ENCODE data around the gene PLAA. TPM values are rescaled to one million over a fixed set of nuclear protein-coding genes. Genes with fewer than 3 reads are reported as not detected.

The PLAA gene
- total RNA-seq: 29.9 TPM

DNA sequence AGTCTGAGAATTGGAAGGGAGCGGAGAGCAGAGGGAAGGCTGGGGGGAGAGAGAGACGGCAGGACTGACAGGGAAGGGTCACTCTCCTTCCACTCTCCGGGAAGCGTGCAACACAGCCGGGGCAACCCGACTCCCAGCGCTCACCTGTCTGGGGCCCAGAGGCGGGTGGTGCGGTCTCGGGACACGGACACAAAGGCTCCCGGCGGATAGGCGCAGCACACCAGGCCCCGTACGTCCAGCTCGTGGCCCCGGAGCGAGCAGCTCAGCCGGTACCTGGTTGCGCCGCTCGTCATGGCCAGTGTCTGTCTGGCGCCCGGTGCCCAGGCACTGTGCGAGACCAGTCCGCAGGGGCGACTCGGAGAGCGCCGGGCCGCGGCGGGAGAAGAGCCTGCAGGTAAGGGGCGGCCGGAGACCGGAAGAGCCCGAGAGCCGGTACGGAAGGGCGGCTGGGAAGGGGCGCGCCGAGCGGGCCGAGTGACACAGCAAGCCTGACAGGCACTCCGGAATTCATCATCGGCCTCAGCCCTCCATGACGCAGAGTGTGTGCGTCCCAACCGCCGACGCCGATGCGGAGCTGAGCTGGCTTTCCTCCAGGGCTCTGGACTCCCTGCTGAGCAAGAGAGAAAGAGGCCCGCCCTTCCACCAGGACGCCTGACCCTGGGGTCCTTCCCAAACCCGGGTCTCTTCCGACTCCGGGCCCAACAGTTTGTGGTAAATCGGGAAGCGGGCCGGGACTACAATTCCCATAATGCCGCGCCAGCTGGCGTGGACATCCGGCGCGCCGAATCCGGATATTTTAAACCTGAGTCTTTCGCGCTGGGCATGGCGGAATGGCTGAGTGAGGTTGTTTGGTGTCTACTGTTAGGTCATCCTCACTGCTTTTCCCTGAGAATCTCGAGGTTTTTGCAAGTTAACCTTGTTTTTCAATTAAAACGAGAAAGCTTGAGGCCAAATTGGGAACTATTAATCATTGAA is at the start of gene PLAA:
PLAA (minus strand) TSS at position 490 of the 975 bp plus-strand sequence; CDS start at position 293, 197 bp downstream.
- DNase-seq: peak; percentile 93

DNA sequence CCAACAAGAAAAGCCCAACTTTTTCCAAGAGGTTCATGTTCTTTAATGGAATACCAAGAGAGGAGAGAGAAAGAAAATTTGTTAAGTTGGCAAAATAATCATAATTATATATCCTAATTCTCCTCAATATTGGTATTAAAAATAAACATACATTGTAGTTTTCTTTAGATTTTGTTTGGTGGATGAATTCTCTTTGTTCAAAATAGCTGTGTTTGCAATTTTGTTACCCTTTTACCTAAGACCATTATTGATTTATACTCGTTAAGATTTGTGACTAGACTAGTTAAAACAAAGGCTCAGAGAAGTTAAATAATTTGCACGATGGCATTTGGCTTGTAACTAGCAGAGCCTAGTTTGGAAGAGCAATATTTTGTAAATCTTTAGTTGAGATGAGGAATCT is 48.8 kb upstream of the PLAA start:
- no peak for DNase-seq

- DNase-seq: no peak
Measured at GRCh38 chr9:26983340-26983739, 36.3 kb upstream of the PLAA start.

DNA sequence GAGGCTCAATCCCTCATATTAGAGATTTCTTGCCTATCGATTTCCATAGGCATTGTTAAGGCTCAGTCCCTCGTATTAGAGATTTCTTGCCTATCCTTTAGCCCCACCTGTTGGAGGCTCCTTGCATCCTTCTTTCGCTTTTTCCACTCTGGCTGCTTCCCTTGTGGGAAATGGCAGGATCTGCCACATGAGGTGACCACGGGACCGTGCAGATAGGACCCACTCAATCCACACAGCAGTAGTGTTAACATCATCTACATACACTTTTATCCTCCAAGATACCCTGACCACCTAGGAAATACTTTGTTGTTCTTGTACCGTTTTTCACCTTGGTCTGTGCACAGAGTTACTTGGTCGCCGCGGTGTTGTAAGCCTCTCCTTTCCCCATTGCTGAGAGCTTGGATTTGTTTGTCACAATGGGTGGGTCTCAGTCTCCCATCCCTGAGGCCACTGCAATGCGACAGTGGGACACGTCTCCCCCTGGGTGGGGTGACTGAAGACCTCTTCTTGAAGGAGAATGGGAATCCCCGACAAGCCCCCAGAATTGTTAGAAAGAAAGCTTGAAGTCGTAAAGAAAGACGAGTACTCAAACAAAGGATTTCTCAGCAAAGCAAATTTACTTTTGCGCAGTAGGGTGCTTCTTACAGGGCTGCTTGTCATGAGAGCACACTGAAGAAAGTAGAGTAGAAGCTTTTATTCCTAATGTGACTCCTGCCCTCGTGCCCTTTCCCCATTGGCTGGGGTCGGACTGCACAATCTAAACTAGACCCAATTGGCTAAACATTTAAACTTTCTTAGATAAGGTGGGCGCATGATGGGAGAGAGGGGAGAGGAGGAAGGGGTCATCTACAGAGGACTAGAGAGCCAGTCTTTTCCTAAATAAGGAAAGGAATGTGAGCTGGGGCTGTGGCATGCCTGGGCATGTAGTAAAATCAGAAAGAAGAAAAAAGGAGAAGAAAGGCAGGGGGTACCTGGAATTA is 29.0 kb upstream of the PLAA start:
- DNase-seq: peak; percentile 7

DNA sequence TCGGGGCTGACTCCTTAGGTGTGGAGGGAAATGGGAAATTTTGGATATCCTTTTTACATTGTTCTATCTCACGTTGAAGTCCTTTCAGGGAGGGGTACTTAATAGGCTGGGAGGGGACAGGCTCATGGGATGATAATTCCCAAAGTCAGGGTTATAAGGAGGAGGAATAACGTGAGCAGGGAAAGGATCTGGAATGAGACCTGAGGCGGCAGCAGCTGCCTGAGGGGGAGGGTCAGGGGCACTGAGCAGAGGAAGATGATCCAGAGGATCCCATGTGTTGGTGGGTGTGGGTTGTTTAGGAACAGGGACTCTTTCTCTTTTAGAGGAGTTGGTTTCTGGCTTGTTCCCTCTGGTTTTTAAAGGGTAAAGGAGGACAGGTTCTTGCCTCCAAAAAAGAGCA is 27.9 kb upstream of the PLAA start:
- no peak for DNase-seq

DNA sequence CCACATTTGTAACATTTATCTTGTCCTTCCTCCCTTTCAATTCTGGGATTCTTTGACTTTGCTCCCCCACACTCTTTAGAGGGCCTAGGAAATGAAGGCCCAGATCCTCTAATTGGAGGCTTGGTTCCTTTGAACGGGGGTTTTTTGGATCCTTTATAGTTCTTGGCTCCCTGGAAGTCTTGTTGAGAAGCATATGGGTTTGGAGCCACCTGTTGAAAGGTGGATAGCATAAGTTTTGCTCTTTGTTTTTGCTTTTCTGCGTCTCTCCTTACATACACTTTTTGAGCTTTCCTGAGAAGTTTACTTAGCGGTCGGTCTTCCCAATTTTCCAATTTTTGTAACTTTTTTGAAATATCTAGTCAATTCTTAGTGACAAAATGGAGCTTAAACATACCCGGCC is 26.9 kb upstream of the PLAA start:
- DNase-seq: no peak

DNA sequence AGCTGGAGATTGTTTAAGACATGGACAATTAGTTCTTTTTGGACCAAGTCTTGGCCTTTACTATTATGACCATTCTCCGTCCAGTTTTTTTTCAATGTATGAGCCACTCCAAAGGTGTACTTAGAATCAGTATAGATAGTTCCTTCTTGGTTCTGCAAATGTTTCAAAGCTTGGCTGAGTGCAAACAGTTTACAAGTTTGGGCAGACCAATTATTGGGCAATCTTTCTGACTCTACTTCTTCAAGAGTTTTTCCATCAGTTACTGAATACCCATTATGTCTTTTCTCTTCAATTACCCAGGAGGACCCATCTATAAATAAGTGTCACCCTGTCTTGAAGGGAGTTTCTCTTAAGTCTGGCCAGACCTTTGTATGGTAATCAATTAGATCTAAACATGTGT is 24.7 kb upstream of the PLAA start:
- DNase-seq: no peak

GRCh38 chr9:26956860-26957233 is 9.8 kb upstream of the PLAA start:
- no peak for DNase-seq

GRCh38 chr9:26955921-26956859 is 9.1 kb upstream of the PLAA start, which contains the start of gene IFT74:
Gene IFT74 (plus strand): TSS chr9:26956412. CDS start chr9:26961968, 5,556 bp downstream.
- peak; percentile 98 for DNase-seq

DNA sequence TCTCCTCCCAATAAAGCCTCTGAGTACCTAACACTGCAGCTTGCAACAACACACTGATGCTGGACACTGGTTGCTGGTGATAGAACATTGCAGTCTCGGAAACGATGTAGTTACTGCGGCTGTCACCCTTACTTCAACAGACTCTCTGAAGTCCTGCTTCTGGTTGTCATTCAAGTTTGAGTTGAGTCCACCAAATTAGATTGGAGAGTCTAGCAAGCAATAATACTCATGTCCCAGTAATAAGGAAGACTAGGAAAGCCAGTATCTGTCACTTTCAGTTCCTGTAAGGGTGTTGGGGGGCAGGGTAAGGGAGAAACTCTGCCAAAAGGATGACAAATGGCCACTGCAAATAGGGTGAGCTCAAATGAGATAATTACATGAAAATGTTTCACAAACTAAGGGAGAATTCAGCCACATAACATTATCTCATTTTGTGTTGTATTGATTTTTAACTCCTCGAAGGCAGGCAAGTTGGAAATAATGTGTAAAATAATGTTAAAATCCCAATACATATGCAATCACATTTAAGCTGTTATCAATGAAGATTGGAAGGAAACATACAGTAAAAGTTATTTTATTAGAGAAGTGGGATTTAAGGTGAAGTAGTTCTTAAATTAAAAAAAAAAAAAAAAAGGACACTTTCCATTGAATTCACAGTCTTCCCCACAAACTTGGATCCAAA is 8.3 kb upstream of the PLAA start:
- DNase-seq: peak; percentile 17

- DNase-seq: no peak
Measured at GRCh38 chr9:26954050-26954508, 7.0 kb upstream of the PLAA start.

DNA sequence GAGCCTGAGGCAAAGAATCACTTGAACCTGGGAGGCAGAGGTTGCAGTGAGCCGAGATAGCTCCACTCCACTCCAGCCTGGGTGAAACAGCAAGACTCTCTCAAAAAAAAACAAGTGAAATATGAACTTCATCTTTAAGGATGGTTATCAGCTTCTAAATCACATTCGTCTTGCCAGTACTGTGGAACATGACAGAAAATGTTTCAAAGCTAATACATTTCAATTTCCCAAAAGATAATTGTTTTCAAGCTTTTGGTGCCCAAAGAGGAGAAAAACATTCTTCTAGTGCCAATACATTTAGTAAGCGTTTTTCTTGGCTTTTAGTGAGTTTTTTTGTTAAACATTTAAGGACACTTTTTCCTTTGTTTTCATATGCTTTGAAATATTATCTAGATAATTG is 4.8 kb upstream of the PLAA start:
- no peak for DNase-seq

DNA sequence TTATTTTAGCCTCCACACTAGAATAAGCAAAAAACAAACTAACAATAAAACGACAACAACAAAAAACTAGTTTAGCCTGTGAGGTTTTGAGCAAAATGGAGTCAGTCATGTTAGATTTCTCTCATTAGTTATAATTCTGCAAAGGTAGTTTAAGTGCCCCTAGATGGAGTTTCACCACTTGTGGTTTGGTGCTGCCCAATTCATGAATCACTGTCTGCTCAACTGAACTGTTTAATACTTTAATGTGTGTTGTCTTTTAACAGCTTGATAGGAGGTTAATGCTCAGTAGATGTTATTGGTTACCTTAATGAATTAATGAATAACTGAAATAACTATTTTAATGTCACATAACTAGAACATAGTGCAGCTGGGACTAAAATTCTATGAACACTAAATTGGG is 3.5 kb upstream of the PLAA start:
- no peak for DNase-seq

- DNase-seq: no peak
Measured at GRCh38 chr9:26949637-26950069, 2.6 kb upstream of the PLAA start.

DNA sequence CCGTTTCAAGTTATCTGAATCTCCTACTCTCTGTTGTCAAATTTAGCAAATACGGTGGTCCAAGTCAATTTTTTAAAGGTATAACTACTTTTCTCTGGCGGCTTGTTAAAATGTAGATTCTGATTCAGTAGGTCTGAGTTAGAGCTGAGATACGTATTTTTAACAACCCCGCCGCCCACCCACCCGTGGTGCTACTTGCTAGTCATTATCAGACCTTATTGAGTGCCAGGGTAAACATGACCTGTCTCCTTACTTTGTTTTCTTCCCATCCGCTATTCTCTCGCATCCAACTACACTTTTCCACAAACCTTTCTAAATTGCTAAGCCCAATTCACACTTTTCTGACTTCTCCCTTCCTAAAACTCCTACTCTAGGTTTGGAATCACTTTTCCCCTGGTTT is 694 bp upstream of the PLAA start:
- no peak for DNase-seq

- DNase-seq: no peak
Measured at GRCh38 chr9:26945591-26945990, 1.5 kb downstream of the PLAA start.

DNA sequence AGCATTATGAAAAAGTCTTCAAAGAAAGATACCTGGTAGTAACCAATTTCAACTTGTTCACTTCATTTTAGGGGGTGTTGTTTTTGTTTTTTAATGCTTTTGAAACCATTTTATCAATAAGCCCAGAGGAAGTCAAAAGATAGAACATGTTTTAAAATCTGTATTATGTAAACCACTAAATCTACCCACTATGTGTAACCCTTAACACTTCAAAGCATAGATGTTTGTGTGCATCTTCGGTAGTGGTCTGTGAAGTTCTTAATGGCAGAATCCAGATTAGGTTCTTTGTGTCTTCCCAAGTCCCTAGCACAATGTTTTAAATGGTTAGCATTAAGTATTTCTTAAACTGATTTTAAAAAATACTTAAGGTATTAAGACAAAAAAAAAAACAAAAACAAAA is 6.3 kb downstream of the PLAA start:
- DNase-seq: no peak

GRCh38 chr9:26939955-26940711 is 6.9 kb downstream of the PLAA start:
- no peak for DNase-seq

DNA sequence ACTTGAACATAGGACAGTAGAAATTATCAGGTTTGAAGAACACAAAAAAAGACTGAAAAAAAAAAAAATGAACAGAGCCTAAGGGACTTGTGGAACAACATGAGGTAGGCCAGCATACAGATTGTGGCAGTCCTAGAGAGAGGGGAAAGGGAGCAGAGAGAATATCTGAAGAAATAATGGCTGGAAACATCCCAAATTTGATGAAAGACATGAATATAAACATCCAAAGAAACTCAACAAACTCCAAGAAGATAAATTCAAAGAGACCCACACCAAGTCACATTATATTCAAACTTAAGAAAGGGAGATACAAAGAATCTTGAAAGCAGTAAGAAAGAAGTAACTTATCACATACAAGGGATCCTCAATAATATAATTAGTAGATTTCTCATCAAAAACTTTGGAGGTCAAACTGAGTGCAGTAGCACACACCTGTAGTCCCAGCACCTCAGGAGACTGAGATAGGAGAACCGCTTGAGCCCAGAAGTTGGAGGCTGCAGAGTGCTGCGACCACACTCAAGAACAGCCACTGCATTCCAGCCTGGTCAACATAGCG is 9.1 kb downstream of the PLAA start:
- no peak for DNase-seq

DNA sequence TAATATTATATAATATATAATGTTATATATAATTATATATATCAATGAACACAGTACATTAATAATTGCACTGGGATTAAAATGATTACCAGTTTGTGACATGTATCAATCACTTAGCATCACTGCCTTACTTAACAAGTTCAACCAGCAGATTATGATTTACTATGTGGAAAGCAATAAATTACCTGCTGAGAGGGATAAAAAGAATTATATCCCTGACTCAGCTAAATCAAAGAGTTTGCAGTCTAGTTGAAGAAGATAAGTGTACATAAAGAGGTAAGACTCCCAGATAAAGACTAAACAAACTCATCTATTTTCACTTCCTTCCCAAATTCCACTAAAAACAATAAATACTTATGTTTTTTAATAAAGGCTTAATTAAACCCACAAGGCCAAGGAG is 11.2 kb downstream of the PLAA start:
- no peak for DNase-seq
